GM19372 (cell line): ENCODE data around the gene MT1M.
A peak's percentile ranks its signal among the peaks of the same experiment; 100 is the strongest.
"Not testable (repeated sequence)": the region's sequence is repeated elsewhere in the genome, so short reads cannot be mapped to it uniquely, and the experiment has no call there.

ENCODE experiments used
- ATAC-seq: cut with Tn5 transposase; IDR thresholded peaks from one replicate; pipeline ENCODE4 v1.9.1; 2021; ENCODE audit warnings: mild to moderate bottlenecking, low read depth, moderate library complexity; ENCODE audit not compliant: unreplicated experiment

Gene MT1M

DNA sequence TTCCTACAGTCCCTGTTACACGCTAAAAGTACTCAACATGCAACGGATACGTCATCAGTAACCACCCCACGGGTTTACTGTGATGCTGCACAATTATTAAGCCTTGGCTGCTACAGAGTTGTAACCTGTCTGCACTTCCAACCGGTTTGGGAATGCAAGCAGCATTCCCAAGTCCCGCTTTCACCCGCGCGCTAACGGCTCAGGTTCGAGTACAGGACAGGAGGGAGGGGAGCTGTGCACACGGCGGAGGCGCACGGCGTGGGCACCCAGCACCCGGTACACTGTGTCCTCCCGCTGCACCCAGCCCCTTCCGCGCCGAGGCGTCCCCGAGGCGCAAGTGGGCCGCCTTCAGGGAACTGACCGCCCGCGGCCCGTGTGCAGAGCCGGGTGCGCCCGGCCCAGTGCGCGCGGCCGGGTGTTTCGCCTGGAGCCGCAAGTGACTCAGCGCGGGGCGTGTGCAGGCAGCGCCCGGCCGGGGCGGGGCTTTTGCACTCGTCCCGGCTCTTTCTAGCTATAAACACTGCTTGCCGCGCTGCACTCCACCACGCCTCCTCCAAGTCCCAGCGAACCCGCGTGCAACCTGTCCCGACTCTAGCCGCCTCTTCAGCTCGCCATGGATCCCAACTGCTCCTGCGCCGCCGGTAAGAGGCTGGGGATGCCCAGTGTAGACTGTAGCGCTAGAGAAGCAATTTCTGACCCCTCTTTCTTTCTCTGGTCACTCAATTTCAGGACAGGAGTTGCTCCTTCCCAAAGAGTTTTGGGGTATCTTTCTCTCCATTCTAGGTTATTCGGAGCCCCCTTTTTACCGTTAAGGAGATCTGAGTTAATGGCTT lies 24.2 kb upstream of the MT1M start, which contains the start of gene MT2A:
MT2A (plus strand) TSS at position 542 of the 833 bp plus-strand sequence; CDS start at position 614, 72 bp downstream.
- peak; percentile 82 for ATAC-seq

DNA sequence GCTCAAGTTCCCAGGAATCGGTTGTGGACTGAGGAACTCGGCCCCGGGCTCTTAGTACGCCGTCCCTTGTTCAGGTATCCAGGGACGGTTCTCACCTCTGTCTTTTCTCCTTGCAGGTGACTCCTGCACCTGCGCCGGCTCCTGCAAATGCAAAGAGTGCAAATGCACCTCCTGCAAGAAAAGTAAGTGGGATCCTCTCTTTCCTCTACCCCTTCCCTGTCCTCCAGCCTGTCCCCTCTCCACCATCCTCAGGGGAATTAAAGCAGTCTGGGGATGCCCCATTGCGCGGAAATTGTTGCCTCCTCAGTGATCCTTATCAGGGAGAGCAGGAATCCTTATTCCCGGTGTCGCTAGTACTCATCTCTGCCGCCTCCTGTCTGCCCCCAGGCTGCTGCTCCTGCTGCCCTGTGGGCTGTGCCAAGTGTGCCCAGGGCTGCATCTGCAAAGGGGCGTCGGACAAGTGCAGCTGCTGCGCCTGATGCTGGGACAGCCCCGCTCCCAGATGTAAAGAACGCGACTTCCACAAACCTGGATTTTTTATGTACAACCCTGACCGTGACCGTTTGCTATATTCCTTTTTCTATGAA lies 23.5 kb upstream of the MT1M start:
- no peak for ATAC-seq

DNA sequence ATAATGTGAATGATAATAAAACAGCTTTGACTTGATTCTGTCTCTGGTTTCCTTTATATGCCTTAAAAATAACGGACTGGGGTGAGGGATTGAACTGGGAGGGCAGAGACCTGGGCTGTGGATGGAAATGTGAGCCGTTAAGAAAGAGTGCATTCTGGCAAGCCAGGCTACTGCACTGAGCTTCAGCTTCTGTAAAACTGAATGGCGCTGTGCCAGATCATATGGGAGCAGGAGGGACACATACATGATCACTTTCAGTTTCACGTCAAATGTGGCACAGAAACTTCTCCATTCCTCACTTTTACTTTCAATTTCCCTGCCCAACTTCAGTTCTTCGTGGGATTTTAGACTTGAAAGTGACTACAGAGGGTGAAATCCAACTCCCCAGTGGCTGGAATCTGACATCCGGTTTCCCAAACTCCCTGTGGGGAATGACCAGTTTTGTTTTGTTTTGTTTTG lies 23.0 kb upstream of the MT1M start:
- ATAC-seq = peak; percentile 39

DNA sequence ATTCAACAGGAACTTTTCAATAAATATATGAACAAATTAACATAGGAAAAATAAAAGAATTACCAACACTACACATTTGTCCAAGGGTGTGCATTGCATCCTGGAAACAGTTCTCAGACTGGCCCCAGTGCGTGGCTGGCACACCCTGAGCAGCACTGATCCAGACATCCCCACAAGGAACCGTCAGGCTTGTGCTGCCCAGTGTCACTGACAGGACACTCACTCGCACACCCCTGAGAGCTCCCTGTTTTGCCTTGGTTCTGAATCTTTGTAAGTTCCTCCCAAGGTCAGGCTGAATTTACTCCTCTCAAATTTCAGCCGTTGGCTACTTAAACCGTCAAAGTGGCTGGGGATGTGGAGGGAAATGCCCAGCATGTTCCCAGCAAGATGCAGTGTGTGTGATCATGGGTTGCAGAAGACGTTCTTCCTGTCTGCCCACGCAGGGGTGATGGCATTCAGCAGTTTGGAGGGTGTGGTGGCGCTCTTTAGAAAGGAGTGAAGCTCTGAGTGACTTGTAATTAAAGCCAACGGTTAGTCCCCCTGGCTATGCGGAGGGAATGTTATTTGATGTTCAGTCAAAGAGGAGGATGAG lies 22.3 kb upstream of the MT1M start:
- no peak for ATAC-seq

DNA sequence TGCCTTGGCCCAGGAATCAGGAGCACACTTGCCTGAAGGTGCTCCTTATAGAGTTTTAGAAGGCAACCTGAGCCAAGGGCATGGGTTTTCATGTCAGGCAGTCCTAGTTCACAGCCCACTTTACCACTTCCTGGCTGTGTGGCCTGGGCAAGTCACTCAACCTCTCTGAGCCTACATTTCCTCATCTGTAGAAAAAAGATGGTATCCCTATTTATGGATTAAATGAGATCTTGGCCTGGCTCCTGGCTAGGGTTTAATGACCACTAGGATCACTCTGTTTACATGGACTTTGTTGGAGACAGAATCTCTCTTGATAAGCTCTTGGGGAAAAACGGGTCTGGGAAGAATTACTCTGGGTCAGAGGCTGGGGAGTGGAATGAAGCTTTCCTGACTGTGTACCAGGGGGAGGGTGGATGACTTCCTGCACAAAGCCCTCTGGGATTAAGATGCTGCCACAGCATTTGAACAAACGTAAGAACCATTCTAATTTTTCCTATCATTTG lies 21.8 kb upstream of the MT1M start:
- no peak for ATAC-seq

DNA sequence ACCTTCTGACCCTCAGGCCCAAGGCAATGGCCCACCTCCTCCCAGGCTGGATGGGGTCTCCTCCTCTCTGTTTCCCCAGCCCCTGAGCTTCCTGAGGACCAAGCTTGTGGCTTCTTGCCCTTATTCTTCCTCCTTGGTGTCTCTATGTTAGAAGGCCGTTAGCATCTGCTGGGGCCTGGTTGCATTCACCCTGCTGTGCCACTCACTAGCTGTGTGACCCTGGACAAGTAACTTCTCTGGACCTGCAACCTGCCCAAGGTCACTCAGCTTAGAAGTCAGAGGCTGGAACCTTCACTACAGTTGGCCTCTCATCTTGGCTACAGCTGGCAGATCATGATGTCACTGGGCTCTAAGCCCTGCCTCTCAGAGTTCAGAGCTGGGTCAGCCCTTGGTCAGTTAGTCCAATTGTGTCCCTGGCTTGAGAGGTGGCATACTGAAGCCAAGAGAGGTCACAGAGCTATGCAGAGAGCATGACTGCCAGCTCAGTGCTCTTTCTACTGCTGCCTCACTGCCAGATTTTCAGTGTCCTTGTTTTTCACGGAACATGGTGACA lies 21.1 kb upstream of the MT1M start:
- ATAC-seq = no peak

DNA sequence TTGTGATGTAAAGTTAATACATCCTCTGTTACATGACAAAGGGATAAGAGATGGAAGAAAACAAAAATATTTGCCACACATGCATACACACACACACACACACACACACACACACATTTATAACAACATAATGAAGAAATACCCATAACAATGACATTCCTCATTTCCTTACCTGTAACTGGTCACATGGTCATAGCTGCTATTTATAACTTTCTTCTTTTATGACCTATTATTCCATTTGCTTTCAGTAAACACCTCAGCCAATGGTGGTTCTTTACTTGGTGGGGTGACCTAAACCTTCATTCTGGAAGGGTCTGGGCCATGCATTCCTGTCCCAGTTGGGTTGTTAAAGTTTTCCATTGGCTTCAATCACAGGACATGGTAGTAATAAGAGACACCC lies 18.8 kb upstream of the MT1M start:
- no peak for ATAC-seq

DNA sequence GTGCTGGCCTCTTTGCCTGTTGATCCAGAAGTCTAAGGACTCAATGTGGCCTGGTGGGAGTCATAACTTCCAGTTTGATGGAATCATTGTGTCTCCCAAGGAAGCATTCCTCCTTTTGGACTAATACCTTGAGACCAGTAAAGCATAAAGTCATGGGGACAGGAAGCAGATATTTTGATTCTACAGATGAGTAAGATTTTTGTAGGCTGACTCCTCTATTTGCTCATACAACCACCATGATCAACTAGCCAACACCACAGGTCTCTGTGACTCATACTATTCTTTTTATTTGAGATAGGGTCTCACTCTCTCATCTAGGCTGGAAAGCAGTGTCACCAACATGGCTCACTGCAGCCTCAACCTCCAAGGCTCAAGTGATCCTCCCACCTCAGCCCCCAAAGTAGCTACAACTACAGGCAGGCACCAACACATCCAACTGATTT lies 17.9 kb upstream of the MT1M start:
- no peak for ATAC-seq

DNA sequence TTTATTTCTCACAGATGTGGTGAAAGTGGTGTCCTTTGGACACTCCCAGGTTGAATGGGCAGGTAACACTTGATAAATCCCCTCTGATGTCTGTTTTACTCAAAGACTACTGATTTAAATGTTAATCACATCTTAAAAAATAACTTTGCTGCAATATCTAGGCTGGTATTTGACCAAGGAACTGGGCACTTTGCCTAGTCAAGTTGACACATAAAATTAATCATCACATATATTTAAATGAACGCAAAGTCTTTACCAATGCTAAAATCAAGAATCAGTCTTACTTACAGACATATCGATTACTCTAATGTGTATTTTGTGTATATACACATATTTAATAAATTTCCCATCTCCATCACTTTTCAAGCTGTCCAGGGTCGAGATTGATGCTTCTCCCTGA lies 17.1 kb upstream of the MT1M start:
- ATAC-seq = no peak

DNA sequence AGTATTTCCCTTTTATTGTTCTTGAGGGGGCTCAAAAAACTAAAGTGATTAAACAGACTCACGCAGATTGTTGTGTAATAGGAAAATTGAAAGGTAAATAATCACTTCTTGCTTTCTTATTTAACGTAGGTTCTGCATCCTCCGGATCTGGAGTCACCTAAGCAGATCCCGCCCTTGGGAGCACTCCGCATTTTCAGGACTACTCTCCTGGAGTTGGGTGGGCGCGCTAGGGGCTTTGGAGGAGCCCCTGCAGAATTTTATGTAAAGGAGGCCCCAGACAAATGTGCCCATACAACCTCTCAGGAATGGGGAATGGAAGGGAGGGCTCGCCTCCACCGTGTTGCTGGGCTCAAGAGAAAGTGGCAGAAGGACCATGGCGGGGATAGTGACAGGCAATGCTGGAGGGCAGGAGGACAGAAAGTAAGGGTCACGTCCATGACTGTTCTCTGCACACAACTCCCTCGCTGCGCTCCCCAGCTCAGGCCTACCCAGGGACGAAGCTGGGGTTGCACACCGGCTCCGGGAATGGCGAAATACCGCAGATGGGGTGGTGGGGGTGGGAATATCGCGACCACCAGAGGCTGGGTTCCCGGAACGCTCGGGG lies 15.7 kb upstream of the MT1M start:
- no peak for ATAC-seq

DNA sequence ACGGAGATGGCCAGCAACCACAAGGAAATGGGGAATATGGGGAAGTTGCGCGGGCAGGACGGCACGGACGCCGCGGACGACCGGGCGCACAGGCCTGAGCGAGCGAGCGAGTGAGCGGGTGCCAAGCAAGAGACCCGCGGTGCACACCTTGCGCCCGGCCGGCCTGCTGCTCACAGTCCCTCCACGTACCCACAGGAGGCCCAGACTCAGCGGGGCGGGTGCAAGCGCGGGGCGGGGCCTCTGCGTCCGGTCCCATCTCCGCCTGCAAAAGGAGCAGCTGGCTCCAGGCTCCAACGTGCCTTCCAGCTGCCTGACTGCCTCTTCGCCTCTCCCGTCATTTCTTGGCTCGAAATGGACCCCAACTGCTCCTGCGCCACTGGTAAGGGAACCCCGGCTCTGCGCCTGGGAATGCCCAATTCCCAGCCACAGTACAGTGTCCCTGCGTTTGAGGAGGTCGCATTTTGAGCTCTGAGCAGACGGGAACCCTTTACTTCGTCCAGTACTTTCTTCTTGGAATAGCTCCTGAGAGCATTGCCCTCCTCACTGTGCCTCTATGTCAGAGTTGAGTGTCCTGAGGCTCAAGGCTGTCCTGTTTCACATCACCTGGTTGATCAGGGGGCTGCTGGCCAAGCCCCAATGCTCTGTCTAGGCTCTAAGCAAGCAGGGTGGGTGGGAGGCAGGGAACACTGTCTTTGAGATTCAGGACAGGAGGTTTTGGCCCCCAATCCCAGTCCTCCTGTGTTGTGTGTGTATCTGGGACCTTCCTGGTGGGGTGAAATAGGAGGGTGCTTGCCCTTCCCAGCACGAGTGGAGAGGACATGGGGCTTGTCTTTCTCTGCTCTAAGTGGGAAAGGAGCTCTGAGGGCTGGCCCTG lies 15.0 kb upstream of the MT1M start:
- no peak for ATAC-seq

DNA sequence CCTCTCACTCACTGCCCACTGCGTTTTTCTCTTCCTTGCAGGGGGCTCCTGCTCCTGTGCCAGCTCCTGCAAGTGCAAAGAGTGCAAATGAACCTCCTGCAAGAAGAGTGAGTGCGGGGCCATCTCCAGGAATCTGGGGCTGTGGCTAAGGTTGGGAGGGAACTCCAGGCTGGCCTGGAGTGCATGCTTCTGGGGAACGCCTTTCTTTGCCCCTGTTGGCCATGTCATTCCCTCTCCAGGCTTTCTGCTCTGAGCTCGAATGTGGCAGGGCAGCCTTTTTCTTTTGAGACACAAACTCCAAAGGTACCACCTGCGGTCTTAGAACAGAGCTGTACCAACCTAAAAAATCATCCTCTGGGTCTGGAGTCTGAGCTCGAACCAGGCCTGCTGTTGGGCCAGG lies 14.3 kb upstream of the MT1M start:
- no peak for ATAC-seq

DNA sequence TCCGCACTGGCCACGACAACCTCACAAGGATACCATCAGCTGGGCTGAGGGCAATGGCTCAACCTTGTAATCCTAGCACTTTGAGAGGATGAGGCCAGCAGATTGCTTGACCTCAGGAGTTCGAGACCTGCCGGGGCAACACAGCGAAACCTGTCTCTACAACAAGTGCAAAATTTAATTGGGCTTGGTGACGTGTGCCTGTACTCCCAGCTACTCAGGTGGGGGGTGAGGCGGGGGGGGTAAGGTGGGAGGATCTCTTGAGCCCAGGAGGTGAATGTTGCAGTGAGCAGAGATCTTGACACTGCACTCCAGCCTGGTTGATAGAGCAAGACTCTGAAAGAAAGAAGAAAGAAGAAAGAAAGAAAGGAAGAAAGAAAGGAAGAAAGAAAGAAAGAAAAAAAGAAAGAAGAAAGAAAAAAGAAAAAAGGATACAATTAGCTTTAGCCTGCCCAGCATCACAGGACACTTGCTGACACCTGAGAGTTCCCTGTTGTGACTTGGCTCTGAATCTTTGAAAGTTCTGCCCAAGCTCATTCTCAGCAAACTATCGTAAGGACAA lies 12.0 kb upstream of the MT1M start:
- no peak for ATAC-seq

DNA sequence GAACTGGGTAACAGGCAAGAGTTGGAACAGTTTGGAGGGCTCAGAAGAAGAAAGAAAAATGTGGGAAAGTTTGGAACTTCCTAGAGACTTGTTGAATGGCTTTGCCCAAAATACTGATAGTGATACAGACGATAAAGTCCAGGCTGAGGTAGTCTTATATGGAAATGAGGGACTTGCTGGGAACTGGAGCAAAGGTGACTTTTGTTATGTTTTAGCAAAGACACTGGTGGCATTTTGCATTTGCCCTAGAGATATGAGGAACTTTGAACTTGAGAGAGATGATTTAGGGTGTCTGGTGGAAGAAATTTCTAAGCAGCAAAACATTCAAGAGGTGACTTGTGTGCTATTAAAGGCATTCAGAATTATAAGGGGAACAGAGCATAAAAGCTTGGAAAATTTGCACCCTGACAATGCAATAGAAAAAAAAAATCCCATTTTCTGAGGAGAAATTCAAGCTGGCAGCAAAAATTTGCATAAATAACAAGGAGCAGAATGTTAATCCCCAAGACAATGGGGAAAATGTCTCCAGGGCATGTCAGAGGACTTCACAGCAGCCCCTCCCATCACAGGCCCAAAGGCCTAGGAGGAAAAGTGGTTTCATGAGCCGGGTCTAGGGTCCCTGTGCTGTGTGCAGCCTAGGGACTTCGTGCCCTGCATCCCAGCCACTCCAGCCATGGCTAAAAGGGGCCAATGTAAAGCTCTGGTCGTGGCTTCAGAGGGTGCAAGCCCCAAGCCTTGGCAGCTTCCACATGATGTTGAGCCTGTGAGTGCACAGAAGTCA lies 10.6 kb upstream of the MT1M start:
- ATAC-seq = not testable (repeated sequence)

DNA sequence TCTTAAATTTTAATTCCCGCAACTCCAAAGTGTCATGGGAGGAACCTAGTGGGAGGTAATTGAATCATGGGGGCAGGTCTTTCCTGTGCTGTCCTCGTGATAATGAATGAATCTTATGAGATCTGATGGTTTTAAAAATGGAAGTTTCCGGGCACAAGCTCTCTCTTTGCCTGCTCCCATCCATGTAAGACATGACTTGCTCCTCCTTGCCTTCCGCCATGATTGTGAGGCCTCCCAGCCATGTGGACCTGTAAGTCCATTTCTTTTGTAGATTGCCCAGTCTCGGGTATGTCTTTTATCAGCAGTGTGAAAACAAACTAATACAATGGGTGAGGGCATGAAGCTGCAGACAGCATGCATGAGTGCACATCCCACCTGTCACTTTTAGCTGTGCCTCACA lies 9.3 kb upstream of the MT1M start:
- not testable (repeated sequence) for ATAC-seq

DNA sequence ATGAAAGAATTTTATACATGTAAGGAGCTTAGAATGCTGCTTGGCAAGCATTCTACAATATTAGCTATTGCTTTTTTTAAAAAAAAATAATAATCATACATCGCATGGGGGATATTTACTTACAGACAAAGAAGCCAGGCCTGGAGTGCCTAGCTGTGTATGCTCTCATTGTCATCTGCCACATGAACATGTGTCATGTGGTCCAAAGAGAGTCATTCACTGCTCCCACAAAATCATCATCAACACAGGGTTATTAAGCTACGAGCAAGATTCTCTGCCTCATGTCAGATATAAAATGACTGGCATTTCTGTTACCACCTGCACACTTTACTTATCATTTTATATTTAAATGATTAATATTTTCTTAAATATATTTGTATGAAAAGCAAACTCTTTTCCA lies 8.8 kb upstream of the MT1M start:
- no peak for ATAC-seq

DNA sequence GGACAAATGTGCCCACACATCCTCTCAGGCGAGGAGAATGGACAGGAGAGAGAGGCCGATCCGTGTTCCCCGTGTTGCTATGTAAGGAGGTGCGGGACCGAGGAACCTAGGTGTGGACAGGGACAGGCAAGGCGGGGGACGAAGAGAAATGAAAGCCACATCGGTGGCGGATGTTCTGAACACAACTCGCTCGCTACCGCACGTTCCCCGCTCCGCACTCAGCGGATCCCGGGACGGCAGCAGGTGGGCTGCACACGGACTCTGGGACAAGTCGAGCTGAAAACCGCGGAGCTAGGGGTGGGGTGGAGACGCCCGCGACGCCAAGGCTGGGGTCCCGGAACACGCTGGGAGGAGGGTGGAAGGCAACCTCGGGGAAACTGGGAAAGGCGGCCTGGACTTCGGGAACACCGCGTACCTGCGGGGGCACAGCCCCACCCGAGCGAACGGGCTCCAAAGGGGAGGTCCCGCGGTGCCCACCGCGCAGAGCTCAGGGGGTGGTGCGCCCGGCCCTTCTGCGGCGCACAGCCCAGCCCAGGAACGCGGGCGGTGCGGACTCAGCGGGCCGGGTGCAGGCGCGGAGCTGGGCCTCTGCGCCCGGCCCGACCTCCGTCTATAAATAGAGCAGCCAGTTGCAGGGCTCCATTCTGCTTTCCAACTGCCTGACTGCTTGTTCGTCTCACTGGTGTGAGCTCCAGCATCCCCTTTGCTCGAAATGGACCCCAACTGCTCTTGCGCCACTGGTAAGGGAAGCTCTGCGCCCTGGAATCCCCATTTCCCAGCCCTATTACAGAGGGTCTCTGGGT lies 7.1 kb upstream of the MT1M start, which contains the start of gene MT1E:
MT1E (plus strand) TSS at position 642 of the 803 bp plus-strand sequence; CDS start at position 713, 71 bp downstream.
- peak; percentile 63 for ATAC-seq
